ENCODE results near the gene MRPS27. TPM values are rescaled to one million over a fixed set of nuclear protein-coding genes. Genes with fewer than 3 reads are reported as not detected.

The MRPS27 gene
- total and polyA plus RNA-seq, 2 of the 13 experiments (the other 11 are each of a cell fraction or from before 2014, with no cell fraction given) = 71.8 to 115 TPM

DNA sequence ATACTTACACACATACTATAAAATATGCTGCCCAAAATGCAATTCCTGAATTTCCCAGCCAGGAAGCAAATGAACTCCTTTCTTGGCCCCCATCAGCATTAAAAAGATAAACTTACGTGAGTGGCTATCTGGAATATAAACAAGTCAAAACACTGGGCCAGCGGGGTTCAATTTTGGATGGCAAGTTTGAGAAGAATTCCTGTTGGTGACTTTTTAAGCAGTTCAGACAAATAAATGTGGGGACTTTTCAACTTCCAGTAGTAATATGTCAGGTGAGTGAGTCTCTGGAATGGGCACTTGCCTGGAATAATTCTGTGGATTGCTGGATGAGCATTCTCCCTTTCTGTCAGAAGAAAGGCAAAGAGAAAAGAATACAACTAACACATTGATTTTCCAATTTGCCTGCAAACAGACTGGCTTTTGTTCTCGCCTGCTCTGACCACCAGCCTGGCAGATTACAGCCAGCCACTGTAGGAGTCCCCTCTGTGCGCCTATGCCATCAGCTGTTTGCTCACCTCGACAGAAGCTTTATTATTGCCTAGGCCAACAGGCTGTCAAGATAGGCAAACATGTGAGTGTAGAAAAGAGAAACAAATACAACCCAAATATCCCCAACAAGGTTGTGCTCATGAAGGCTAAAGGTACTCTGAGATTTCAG, 78.6 kb downstream of the MRPS27 start (continued):
- TF ChIP-seq ZBTB7B (CRISPR knock-in tag; IDR thresholded peaks at IDR 0.05) (peak; percentile 71), DNMT1 (CRISPR knock-in tag; IDR thresholded peaks at IDR 0.05) (no peak), PHF21A (CRISPR knock-in tag; IDR thresholded peaks at IDR 0.05) (peak; percentile 76), CREB1 (IDR thresholded peaks at IDR 0.05) (no peak), CREB1 (CRISPR knock-in tag; IDR thresholded peaks at IDR 0.05) (peak; percentile 49; the same call in 1 of the 2 replicates), ZNF570 (CRISPR knock-in tag; IDR thresholded peaks at IDR 0.05; ENCODE audit: borderline replicate concordance) (no peak), SIX4 (CRISPR knock-in tag; IDR thresholded peaks at IDR 0.05) (0 out of 2 replicates have a peak, but pooled peaks have one; percentile 44), ZNF629 (CRISPR knock-in tag; conservative IDR thresholded peaks at IDR 0.05) (peak; percentile 47; the same call in 1 of the 2 replicates), CCDC6 (CRISPR knock-in tag; IDR thresholded peaks at IDR 0.05) (peak; percentile 47), ZNF264 (CRISPR knock-in tag; IDR thresholded peaks at IDR 0.05) (peak; percentile 64; the same call in 1 of the 2 replicates), HOXA3 (CRISPR knock-in tag; IDR thresholded peaks at IDR 0.05) (peak; percentile 61; the same call in 1 of the 2 replicates), HDAC2 (CRISPR knock-in tag; IDR thresholded peaks at IDR 0.05) (peak; percentile 79), KMT2A (CRISPR knock-in tag; IDR thresholded peaks at IDR 0.05) (0 out of 2 replicates have a peak, but pooled peaks have one; percentile 40), SAP130 (CRISPR knock-in tag; IDR thresholded peaks at IDR 0.05; ENCODE audit: low read depth) (peak; percentile 94), SALL1 (CRISPR knock-in tag; IDR thresholded peaks at IDR 0.05) (peak; percentile 87), ZNF782 (CRISPR knock-in tag; IDR thresholded peaks at IDR 0.05; ENCODE audit: borderline replicate concordance) (no peak), ZKSCAN8 (CRISPR knock-in tag; IDR thresholded peaks at IDR 0.05; ENCODE audit: borderline replicate concordance) (peak; percentile 58; the same call in 1 of the 2 replicates), ZNF296 (CRISPR knock-in tag; conservative IDR thresholded peaks at IDR 0.05) (no peak), ATAD3A (CRISPR knock-in tag; IDR thresholded peaks at IDR 0.05) (no peak), NCOA2 (CRISPR knock-in tag; IDR thresholded peaks at IDR 0.05) (peak; percentile 68), FOXC1 (CRISPR knock-in tag; IDR thresholded peaks at IDR 0.05; ENCODE audit: borderline replicate concordance) (no peak), IKZF4 (CRISPR knock-in tag; IDR thresholded peaks at IDR 0.05; ENCODE audit: borderline replicate concordance, low read depth, not compliant biosample characterization) (no peak), ZNF775 (CRISPR knock-in tag; IDR thresholded peaks at IDR 0.05; ENCODE audit: borderline replicate concordance) (no peak), EP300 (IDR thresholded peaks at IDR 0.05; ENCODE audit: low read depth in 2 of 2, low read length in 2 of 2) (peak in 1 of 2 experiments; percentile 58; a peak in 1 of 4 replicates), EP300 (CRISPR knock-in tag; IDR thresholded peaks at IDR 0.05; ENCODE audit: borderline replicate concordance) (peak; percentile 30; the same call in 1 of the 2 replicates), GATAD2A (CRISPR knock-in tag; IDR thresholded peaks at IDR 0.05) (peak; percentile 85), U2AF1 (optimal IDR thresholded peaks at IDR 0.05; ENCODE audit: low read depth, low read length) (no peak), ZNF34 (CRISPR knock-in tag; IDR thresholded peaks at IDR 0.05; ENCODE audit: borderline replicate concordance) (no peak), ZNF10 (CRISPR knock-in tag; IDR thresholded peaks at IDR 0.05; ENCODE audit: borderline replicate concordance, low read depth) (no peak)
- TF ChIP-seq, protein P1, sequence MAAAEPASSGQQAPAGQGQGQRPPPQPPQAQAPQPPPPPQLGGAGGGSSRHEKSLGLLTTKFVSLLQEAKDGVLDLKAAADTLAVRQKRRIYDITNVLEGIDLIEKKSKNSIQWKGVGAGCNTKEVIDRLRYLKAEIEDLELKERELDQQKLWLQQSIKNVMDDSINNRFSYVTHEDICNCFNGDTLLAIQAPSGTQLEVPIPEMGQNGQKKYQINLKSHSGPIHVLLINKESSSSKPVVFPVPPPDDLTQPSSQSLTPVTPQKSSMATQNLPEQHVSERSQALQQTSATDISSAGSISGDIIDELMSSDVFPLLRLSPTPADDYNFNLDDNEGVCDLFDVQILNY (CRISPR knock-in tag; conservative IDR thresholded peaks at IDR 0.05) = no peak

Measured in HepG2 (cell line).